GM06990 (cell line): ENCODE data around the gene SHC4.
A peak's percentile ranks its signal among the peaks of the same experiment; 100 is the strongest.

Experiments
- DNase-seq: peaks from one replicate; pipeline ENCODE4 v3.0.0-alpha.2; 2011; ENCODE audit not compliant: insufficient read length; ENCODE audit errors: extremely low read depth
- H3K27me3 ChIP-seq: replicated peaks from 2 replicates; pipeline ENCODE4 v1.6.0; 2011; ENCODE audit warnings: low read length; ENCODE audit not compliant: control insufficient read depth, insufficient read depth
- H3K36me3 ChIP-seq: 2 replicates; pipeline ENCODE4 v1.5.1; 2011; ENCODE audit warnings: low read length; ENCODE audit not compliant: control insufficient read depth, insufficient read depth
- H3K4me3 ChIP-seq: replicated peaks from 2 replicates; pipeline ENCODE4 v1.5.1; 2011; ENCODE audit warnings: low read depth, mild to moderate bottlenecking, control low read depth, low read length
- TF ChIP-seq, protein P1 (sequence below): IDR thresholded peaks from 2 replicates; pipeline ENCODE4 v1.5.1; 2011; ENCODE audit warnings: low read length, control low read depth, mild to moderate bottlenecking, inconsistent platforms; ENCODE audit not compliant: insufficient read depth, poor library complexity, severe bottlenecking

Gene SHC4

DNA sequence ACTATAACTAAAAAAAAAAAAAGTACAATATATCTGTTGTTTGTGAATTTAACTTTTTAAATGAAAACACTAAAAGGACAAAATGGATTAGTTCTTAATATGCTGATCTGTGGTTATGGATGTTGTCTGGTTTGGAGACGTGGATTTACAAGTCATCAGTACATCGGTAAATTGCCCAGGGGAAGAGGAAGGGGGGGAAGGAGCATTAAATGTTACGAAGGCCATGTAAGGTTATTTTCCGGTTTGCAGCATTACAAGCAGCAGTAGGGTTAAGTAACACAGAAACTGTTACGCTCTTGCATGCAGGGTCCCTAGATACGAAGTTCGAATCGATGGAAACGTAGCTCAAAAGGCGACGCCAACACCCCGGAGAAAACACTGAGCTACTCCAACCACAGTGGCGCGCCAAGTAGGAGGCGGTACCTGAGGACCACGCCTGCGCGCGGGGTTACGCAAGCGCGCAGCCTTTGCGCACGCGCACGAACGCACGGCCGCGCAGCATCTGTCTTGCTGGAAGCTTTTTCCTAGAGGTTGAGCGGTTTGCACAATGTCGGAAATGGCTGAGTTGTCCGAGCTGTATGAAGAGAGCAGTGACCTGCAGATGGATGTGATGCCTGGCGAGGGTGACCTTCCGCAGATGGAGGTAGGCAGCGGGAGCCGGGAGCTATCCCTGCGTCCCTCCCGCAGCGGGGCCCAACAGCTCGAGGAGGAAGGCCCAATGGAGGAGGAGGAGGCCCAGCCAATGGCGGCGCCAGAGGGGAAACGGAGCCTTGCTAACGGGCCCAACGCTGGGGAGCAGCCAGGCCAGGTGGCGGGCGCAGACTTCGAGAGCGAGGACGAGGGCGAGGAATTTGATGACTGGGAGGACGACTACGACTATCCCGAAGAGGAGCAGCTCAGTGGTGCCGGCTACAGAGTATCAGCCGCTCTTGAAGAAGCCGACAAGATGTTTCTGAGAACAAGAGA lies 85.8 kb downstream of the SHC4 start, which contains the start of gene EID1:
TSS of gene EID1 (plus strand) at position 505 of the 966 bp plus-strand sequence. CDS start at position 548, 43 bp downstream.
- DNase-seq: peak; percentile 98
- TF ChIP-seq, protein P1, sequence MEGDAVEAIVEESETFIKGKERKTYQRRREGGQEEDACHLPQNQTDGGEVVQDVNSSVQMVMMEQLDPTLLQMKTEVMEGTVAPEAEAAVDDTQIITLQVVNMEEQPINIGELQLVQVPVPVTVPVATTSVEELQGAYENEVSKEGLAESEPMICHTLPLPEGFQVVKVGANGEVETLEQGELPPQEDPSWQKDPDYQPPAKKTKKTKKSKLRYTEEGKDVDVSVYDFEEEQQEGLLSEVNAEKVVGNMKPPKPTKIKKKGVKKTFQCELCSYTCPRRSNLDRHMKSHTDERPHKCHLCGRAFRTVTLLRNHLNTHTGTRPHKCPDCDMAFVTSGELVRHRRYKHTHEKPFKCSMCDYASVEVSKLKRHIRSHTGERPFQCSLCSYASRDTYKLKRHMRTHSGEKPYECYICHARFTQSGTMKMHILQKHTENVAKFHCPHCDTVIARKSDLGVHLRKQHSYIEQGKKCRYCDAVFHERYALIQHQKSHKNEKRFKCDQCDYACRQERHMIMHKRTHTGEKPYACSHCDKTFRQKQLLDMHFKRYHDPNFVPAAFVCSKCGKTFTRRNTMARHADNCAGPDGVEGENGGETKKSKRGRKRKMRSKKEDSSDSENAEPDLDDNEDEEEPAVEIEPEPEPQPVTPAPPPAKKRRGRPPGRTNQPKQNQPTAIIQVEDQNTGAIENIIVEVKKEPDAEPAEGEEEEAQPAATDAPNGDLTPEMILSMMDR: peak; percentile 4

DNA sequence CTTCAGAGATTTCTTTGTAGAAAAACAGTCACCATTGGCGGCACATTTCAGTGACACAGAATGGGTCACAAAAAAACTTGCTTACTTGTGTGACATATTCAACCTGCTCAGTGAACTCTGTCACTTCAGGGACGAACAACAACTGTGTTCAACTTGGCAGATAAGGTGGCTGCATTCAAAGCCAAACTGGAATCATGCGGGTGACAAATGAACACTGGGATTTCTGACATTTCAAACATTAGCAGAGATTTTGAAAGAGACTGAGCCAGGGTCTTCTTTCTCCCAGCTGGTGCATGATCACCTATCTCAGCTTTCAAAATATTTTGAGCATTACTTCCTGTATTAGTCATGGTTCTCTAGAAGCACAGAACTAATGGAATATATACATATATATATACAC lies 87.7 kb downstream of the SHC4 start:
- Histone ChIP-seq H3K36me3 (no peaks in the 10 kb centered on the region), H3K27me3 (no peaks in the 10 kb centered on the region), H3K4me3 (no peak overlapping the region)
- TF ChIP-seq, protein P1: no peak
- no peak for DNase-seq

More for the DNA sequence above, 85.8 kb downstream of the SHC4 start, which contains the start of gene EID1:
- H3K36me3 ChIP-seq: no peaks in the 10 kb centered on the region
- H3K4me3 ChIP-seq: peak within 1 kb of the TSS; percentile 94
- H3K27me3 ChIP-seq: no peaks in the 10 kb centered on the region

DNA sequence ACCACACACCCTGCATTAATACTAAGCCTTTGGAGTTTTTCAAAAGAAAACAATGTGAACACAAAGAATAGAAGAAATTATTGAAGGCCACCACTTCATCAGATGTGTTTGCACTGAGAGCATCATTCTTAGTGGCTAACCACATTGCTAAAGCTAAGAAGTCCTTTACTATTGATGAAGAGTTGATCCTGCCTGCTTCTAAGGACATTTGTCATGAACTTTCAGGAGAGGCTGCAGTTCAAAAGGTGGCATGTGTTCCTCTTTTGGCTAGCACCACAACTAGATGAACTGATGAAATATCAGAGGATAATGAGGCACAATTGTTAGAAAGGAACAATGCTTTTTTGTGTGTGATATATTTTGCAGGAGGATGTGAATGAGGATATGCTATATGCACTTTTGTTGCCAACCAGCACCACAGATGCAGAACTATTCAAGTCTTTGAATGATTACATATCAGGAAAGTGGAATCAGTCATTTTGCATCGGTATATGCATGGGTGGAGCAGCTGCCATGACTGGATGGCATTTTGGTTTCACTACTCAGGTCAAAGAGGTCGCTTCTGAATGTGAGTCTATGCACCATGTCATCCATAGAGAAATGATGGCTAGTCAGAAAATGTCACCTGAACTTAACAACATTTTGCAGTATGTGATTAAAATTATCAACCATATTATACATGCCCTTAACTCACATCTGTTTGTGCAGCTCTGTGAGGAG lies 88.3 kb downstream of the SHC4 start:
- TF ChIP-seq, protein P1: no peak
- H3K27me3 ChIP-seq: no peaks in the 10 kb centered on the region

DNA sequence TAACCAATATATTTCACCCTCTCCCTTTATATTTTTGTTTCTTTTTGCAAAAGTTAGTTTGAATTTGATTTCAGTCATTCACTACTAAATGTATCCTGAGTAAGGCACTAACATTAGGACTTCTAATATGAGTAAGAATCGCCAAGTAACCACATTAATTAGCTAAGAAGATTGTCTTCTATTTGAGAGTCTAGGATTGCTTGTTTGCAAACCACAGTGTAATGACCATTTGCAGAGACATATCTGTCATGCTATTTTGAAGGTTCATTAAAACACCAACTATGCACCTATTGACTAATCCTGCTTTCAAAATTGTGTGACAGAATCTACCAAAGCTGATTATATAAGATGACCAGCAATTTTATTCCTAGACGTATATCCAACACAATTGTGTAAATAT lies 91.1 kb downstream of the SHC4 start:
- Histone ChIP-seq H3K27me3 (no peaks in the 10 kb centered on the region), H3K4me3 (no peak overlapping the region), H3K36me3 (no peaks in the 10 kb centered on the region)
- DNase-seq: no peak
- TF ChIP-seq, protein P1: no peak

More for the DNA sequence above, 88.3 kb downstream of the SHC4 start:
- no peak for DNase-seq
- Histone ChIP-seq H3K4me3 (no peak overlapping the region), H3K36me3 (no peaks in the 10 kb centered on the region)

DNA sequence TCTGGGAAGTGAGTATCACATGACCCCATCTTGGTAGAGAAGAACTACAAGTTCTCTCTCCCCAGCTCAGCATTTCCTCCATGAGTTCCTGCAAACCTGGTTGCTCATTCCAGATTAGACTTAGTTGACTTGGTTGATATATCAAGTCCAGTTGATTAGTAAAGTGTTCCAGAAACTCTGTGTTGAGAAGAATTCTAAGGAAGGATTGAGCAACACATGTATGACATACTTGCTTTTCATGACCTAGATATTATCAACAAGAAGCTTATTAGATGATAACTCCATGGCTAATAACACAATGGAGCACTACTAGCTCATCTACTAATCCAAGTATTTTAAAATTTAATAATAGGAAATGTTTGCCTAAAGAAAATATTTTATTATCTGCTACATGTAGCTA lies 92.2 kb downstream of the SHC4 start:
- TF ChIP-seq, protein P1: no peak
- Histone ChIP-seq H3K36me3 (no peaks in the 10 kb centered on the region), H3K27me3 (no peaks in the 10 kb centered on the region), H3K4me3 (no peak overlapping the region)
- no peak for DNase-seq
